Measurements from ENCODE around the gene SDF4.

The SDF4 gene

GRCh38 chr1:1259951-1260600, 28.3 kb upstream of the SDF4 start:
- peaks cover 71% of the 10 kb centered on the region for H3K36me3 ChIP-seq (ENCODE audit: control insufficient read depth, low read length)
- no peaks in the 10 kb centered on the region for H4K20me1 ChIP-seq (ENCODE audit: control insufficient read depth, insufficient read depth, low read depth, low read length)
- H3K27ac ChIP-seq (ENCODE audit: low read depth, low read length) = peak overlapping the region; percentile 51
- H3F3A ChIP-seq (ENCODE audit: control insufficient read depth, insufficient read depth) = 0 out of 2 replicates have a peak, but pooled peaks cover 3% of the 10 kb centered on the region
- H3K4me2 ChIP-seq (ENCODE audit: low read length) = peak overlapping the region; percentile 49
- no peaks in the 10 kb centered on the region for H3K9me2 ChIP-seq (replicated peaks; ENCODE audit: control insufficient read depth, low read length)
- H3K4me1 ChIP-seq (ENCODE audit: control insufficient read depth, low read length) = peaks cover 19% of the 10 kb centered on the region
- H3K27me3 ChIP-seq (ENCODE audit: control insufficient read depth, low read length) = no peaks in the 10 kb centered on the region
- peaks cover 36% of the 10 kb centered on the region for H3K79me2 ChIP-seq (ENCODE audit: control insufficient read depth, low read length)
- TF ChIP-seq CTCF (IDR thresholded peaks at IDR 0.05; ENCODE audit: low read depth, low read length, poor library complexity, severe bottlenecking) = no peak
- TF ChIP-seq EZH2phosphoT487 (IDR thresholded peaks at IDR 0.05; ENCODE audit: borderline replicate concordance, low read length) = no peak
- peak overlapping the region; percentile 23; the same call in 1 of the 2 replicates for H3K4me3 ChIP-seq (ENCODE audit: low read length)
- H3K9me3 ChIP-seq (ENCODE audit: control insufficient read depth, insufficient read depth, low read length) = no peaks in the 10 kb centered on the region

GRCh38 chr1:1259540-1259939, 27.7 kb upstream of the SDF4 start:
- peaks cover 19% of the 10 kb centered on the region for H3K4me1 ChIP-seq (ENCODE audit: control insufficient read depth, low read length)
- no peaks in the 10 kb centered on the region for H4K20me1 ChIP-seq (ENCODE audit: control insufficient read depth, insufficient read depth, low read depth, low read length)
- no peak overlapping the region for H3K4me3 ChIP-seq (ENCODE audit: low read length)
- peaks cover 32% of the 10 kb centered on the region for H3K79me2 ChIP-seq (ENCODE audit: control insufficient read depth, low read length)
- peak overlapping the region; percentile 51 for H3K27ac ChIP-seq (ENCODE audit: low read depth, low read length)
- H3F3A ChIP-seq (ENCODE audit: control insufficient read depth, insufficient read depth) = 0 out of 2 replicates have a peak, but pooled peaks cover 3% of the 10 kb centered on the region
- no peaks in the 10 kb centered on the region for H3K27me3 ChIP-seq (ENCODE audit: control insufficient read depth, low read length)
- H3K4me2 ChIP-seq (ENCODE audit: low read length) = peak overlapping the region; percentile 49; the same call in 1 of the 2 replicates
- TF ChIP-seq CTCF (IDR thresholded peaks at IDR 0.05; ENCODE audit: low read depth, low read length, poor library complexity, severe bottlenecking) (no peak), EZH2phosphoT487 (IDR thresholded peaks at IDR 0.05; ENCODE audit: borderline replicate concordance, low read length) (no peak)
- H3K9me3 ChIP-seq (ENCODE audit: control insufficient read depth, insufficient read depth, low read length) = no peaks in the 10 kb centered on the region
- H3K9me2 ChIP-seq (replicated peaks; ENCODE audit: control insufficient read depth, low read length) = no peaks in the 10 kb centered on the region
- peaks cover 71% of the 10 kb centered on the region for H3K36me3 ChIP-seq (ENCODE audit: control insufficient read depth, low read length)

- 0 out of 2 replicates have a peak, but pooled peaks cover 3% of the 10 kb centered on the region for H3F3A ChIP-seq (ENCODE audit: control insufficient read depth, insufficient read depth)
- no peaks in the 10 kb centered on the region for H3K27me3 ChIP-seq (ENCODE audit: control insufficient read depth, low read length)
- H3K4me3 ChIP-seq (ENCODE audit: low read length) = no peak overlapping the region
- peaks cover 30% of the 10 kb centered on the region for H3K79me2 ChIP-seq (ENCODE audit: control insufficient read depth, low read length)
- H3K4me2 ChIP-seq (ENCODE audit: low read length) = no peak overlapping the region
- no peak overlapping the region for H3K27ac ChIP-seq (ENCODE audit: low read depth, low read length)
- H3K9me3 ChIP-seq (ENCODE audit: control insufficient read depth, insufficient read depth, low read length) = no peaks in the 10 kb centered on the region
- H3K9me2 ChIP-seq (replicated peaks; ENCODE audit: control insufficient read depth, low read length) = no peaks in the 10 kb centered on the region
- peaks cover 71% of the 10 kb centered on the region for H3K36me3 ChIP-seq (ENCODE audit: control insufficient read depth, low read length)
- no peaks in the 10 kb centered on the region for H4K20me1 ChIP-seq (ENCODE audit: control insufficient read depth, insufficient read depth, low read depth, low read length)
- TF ChIP-seq CTCF (IDR thresholded peaks at IDR 0.05; ENCODE audit: low read depth, low read length, poor library complexity, severe bottlenecking) (no peak), EZH2phosphoT487 (IDR thresholded peaks at IDR 0.05; ENCODE audit: borderline replicate concordance, low read length) (no peak)
- peaks cover 19% of the 10 kb centered on the region for H3K4me1 ChIP-seq (ENCODE audit: control insufficient read depth, low read length)
Observed at GRCh38 chr1:1259119-1259488, 27.3 kb upstream of the SDF4 start.
